ENCODE results near the gene SPI1.
A peak's percentile ranks its signal among the peaks of the same experiment; 100 is the strongest.

The SPI1 gene

GRCh38 chr11:47351156-47352126 is 26.9 kb downstream of the SPI1 start:
- 95% methylated on average over 29 of the region's 29 CpGs for WGBS (ENCODE audit: insufficient coverage)
- H3K36me3 ChIP-seq (ENCODE audit: control insufficient read depth in 4 of 4, insufficient read depth in 4 of 4, low read length in 3 of 4), result peaks cover 2 to 24% (median 14%) of the 10 kb centered on the region in 4 experiments
- CTCF ChIA-PET, result interaction anchor here (0.7 to 2.3 kb wide), 6 partner anchors 11 to 63 kb away, joined by 3 to 5 read pairs (median 4); no protein-coding TSS in a partner anchor
- H3K4me1 ChIP-seq (ENCODE audit: control extremely low read depth in 1 of 4, control insufficient read depth in 4 of 4, insufficient read depth in 4 of 4, low read length in 3 of 4), result no peaks in the 10 kb centered on the region
- H3K9me3 ChIP-seq (ENCODE audit: control extremely low read depth in 1 of 5, control insufficient read depth in 4 of 5, insufficient read depth in 2 of 5, low read depth in 1 of 5, low read length in 4 of 5), result no peaks in the 10 kb centered on the region
- DNase-seq, result no peak
- POLR2A ChIA-PET, result no interaction called here
- no peak overlapping the region for H3K4me3 ChIP-seq (ENCODE audit: control insufficient read depth in 1 of 7, extremely low read depth in 1 of 7, insufficient read depth in 4 of 7, low read depth in 2 of 7, low read length in 6 of 7)
- H3K27ac ChIP-seq (ENCODE audit: insufficient read depth in 1 of 2, low read depth in 1 of 2, low read length in 2 of 2, poor library complexity in 1 of 2, severe bottlenecking in 2 of 2), result no peak overlapping the region
- no peaks in the 10 kb centered on the region for H3K27me3 ChIP-seq (replicated peaks in 2 of 5; ENCODE audit: control insufficient read depth in 4 of 5, insufficient read depth in 5 of 5, low read length in 4 of 5)

- Histone ChIP-seq H3K27ac (ENCODE audit: insufficient read depth in 1 of 2, low read depth in 1 of 2, low read length in 2 of 2, poor library complexity in 1 of 2, severe bottlenecking in 2 of 2) (no peak overlapping the region), H3K4me3 (ENCODE audit: control insufficient read depth in 1 of 7, extremely low read depth in 1 of 7, insufficient read depth in 4 of 7, low read depth in 2 of 7, low read length in 6 of 7) (no peak overlapping the region), H3K4me1 (ENCODE audit: control extremely low read depth in 1 of 4, control insufficient read depth in 4 of 4, insufficient read depth in 4 of 4, low read length in 3 of 4) (no peaks in the 10 kb centered on the region), H3K9me3 (ENCODE audit: control extremely low read depth in 1 of 5, control insufficient read depth in 4 of 5, insufficient read depth in 2 of 5, low read depth in 1 of 5, low read length in 4 of 5) (no peaks in the 10 kb centered on the region), H3K36me3 (ENCODE audit: control insufficient read depth in 4 of 4, insufficient read depth in 4 of 4, low read length in 3 of 4) (peaks cover 0 to 13% (median 7%) of the 10 kb centered on the region in 4 experiments), H3K27me3 (replicated peaks in 2 of 5; ENCODE audit: control insufficient read depth in 4 of 5, insufficient read depth in 5 of 5, low read length in 4 of 5) (no peaks in the 10 kb centered on the region)
- no peak for DNase-seq
- ChIA-PET CTCF (interaction anchor here (0.7 to 2.3 kb wide), 7 partner anchors 12 to 163 kb away, joined by 3 to 5 read pairs (median 4); partner anchors contain the start of gene NR1H3), POLR2A (no interaction called here)
- 95% methylated on average over 9 of the region's 9 CpGs for WGBS (ENCODE audit: insufficient coverage)
Measured at GRCh38 chr11:47350315-47350714, 28.0 kb downstream of the SPI1 start.

GRCh38 chr11:47349521-47350095 is 28.7 kb downstream of the SPI1 start:
- CTCF ChIA-PET, result interaction anchor here (0.7 to 2.3 kb wide), 8 partner anchors 11 to 162 kb away, joined by 3 to 5 read pairs (median 4); partner anchors contain the start of gene NR1H3
- WGBS (ENCODE audit: insufficient coverage), result 96% methylated on average over 19 of the region's 23 CpGs
- no peak overlapping the region for H3K4me3 ChIP-seq (ENCODE audit: control insufficient read depth in 1 of 7, extremely low read depth in 1 of 7, insufficient read depth in 4 of 7, low read depth in 2 of 7, low read length in 6 of 7)

GRCh38 chr11:47348859-47349258 is 29.5 kb downstream of the SPI1 start:
- Histone ChIP-seq H3K4me3 (ENCODE audit: control insufficient read depth in 1 of 7, extremely low read depth in 1 of 7, insufficient read depth in 4 of 7, low read depth in 2 of 7, low read length in 6 of 7) (no peak overlapping the region), H3K27me3 (replicated peaks in 2 of 5; ENCODE audit: control insufficient read depth in 4 of 5, insufficient read depth in 5 of 5, low read length in 4 of 5) (no peaks in the 10 kb centered on the region), H3K36me3 (ENCODE audit: control insufficient read depth in 4 of 4, insufficient read depth in 4 of 4, low read length in 3 of 4) (peaks cover 0 to 2% (median under 1%) of the 10 kb centered on the region in 4 experiments), H3K27ac (ENCODE audit: insufficient read depth in 1 of 2, low read depth in 1 of 2, low read length in 2 of 2, poor library complexity in 1 of 2, severe bottlenecking in 2 of 2) (no peak overlapping the region), H3K9me3 (ENCODE audit: control extremely low read depth in 1 of 5, control insufficient read depth in 4 of 5, insufficient read depth in 2 of 5, low read depth in 1 of 5, low read length in 4 of 5) (no peaks in the 10 kb centered on the region), H3K4me1 (ENCODE audit: control extremely low read depth in 1 of 4, control insufficient read depth in 4 of 4, insufficient read depth in 4 of 4, low read length in 3 of 4) (no peaks in the 10 kb centered on the region)
- 68% methylated on average over 6 of the region's 8 CpGs for WGBS (ENCODE audit: insufficient coverage)
- peak; percentile 31 to 61 (median 59) for DNase-seq
- POLR2A ChIA-PET, result no interaction called here
- CTCF ChIA-PET, result interaction anchor here (0.8 to 2.3 kb wide), 5 partner anchors 12 to 115 kb away, joined by 3 to 5 read pairs (median 4); no protein-coding TSS in a partner anchor

More at GRCh38 chr11:47349521-47350095, 28.7 kb downstream of the SPI1 start:
- DNase-seq, result no peak
- H3K36me3 ChIP-seq (ENCODE audit: control insufficient read depth in 4 of 4, insufficient read depth in 4 of 4, low read length in 3 of 4), result peaks cover 0 to 9% (median 5%) of the 10 kb centered on the region in 4 experiments
- no peak overlapping the region for H3K27ac ChIP-seq (ENCODE audit: insufficient read depth in 1 of 2, low read depth in 1 of 2, low read length in 2 of 2, poor library complexity in 1 of 2, severe bottlenecking in 2 of 2)
- H3K9me3 ChIP-seq (ENCODE audit: control extremely low read depth in 1 of 5, control insufficient read depth in 4 of 5, insufficient read depth in 2 of 5, low read depth in 1 of 5, low read length in 4 of 5), result no peaks in the 10 kb centered on the region
- H3K27me3 ChIP-seq (replicated peaks in 2 of 5; ENCODE audit: control insufficient read depth in 4 of 5, insufficient read depth in 5 of 5, low read length in 4 of 5), result no peaks in the 10 kb centered on the region
- POLR2A ChIA-PET, result interaction anchor here (0.7 kb wide), 1 partner anchor 15 kb away, joined by 3 read pairs; no protein-coding TSS in a partner anchor
- H3K4me1 ChIP-seq (ENCODE audit: control extremely low read depth in 1 of 4, control insufficient read depth in 4 of 4, insufficient read depth in 4 of 4, low read length in 3 of 4), result no peaks in the 10 kb centered on the region

- POLR2A ChIA-PET, result no interaction called here
- H3K9me3 ChIP-seq (ENCODE audit: control extremely low read depth in 1 of 5, control insufficient read depth in 4 of 5, insufficient read depth in 2 of 5, low read depth in 1 of 5, low read length in 4 of 5), result no peaks in the 10 kb centered on the region
- WGBS (ENCODE audit: insufficient coverage), result 98% methylated on average over 21 of the region's 24 CpGs
- CTCF ChIA-PET, result interaction anchor here (0.6 to 1.2 kb wide), 3 partner anchors 13 to 128 kb away, joined by 3 to 5 read pairs (median 3); no protein-coding TSS in a partner anchor
- H3K27me3 ChIP-seq (replicated peaks in 2 of 5; ENCODE audit: control insufficient read depth in 4 of 5, insufficient read depth in 5 of 5, low read length in 4 of 5), result no peaks in the 10 kb centered on the region
- H3K4me3 ChIP-seq (ENCODE audit: control insufficient read depth in 1 of 7, extremely low read depth in 1 of 7, insufficient read depth in 4 of 7, low read depth in 2 of 7, low read length in 6 of 7), result no peak overlapping the region
- no peak overlapping the region for H3K27ac ChIP-seq (ENCODE audit: insufficient read depth in 1 of 2, low read depth in 1 of 2, low read length in 2 of 2, poor library complexity in 1 of 2, severe bottlenecking in 2 of 2)
- no peak for DNase-seq
- no peaks in the 10 kb centered on the region for H3K4me1 ChIP-seq (ENCODE audit: control extremely low read depth in 1 of 4, control insufficient read depth in 4 of 4, insufficient read depth in 4 of 4, low read length in 3 of 4)
- H3K36me3 ChIP-seq (ENCODE audit: control insufficient read depth in 4 of 4, insufficient read depth in 4 of 4, low read length in 3 of 4), result no peaks in the 10 kb centered on the region
Measured at GRCh38 chr11:47348131-47348802, 30.1 kb downstream of the SPI1 start.

- no peaks in the 10 kb centered on the region for H3K9me3 ChIP-seq (ENCODE audit: control extremely low read depth in 1 of 5, control insufficient read depth in 4 of 5, insufficient read depth in 2 of 5, low read depth in 1 of 5, low read length in 4 of 5)
- ChIA-PET POLR2A (no interaction called here), CTCF (interaction anchor here (0.6 to 2.6 kb wide), 4 partner anchors 27 to 253 kb away, joined by 3 to 9 read pairs (median 4); no protein-coding TSS in a partner anchor)
- DNase-seq, result no peak
- no peak overlapping the region for H3K27ac ChIP-seq (ENCODE audit: insufficient read depth in 1 of 2, low read depth in 1 of 2, low read length in 2 of 2, poor library complexity in 1 of 2, severe bottlenecking in 2 of 2)
- H3K36me3 ChIP-seq (ENCODE audit: control insufficient read depth in 4 of 4, insufficient read depth in 4 of 4, low read length in 3 of 4), result no peaks in the 10 kb centered on the region
- no peaks in the 10 kb centered on the region for H3K4me1 ChIP-seq (ENCODE audit: control extremely low read depth in 1 of 4, control insufficient read depth in 4 of 4, insufficient read depth in 4 of 4, low read length in 3 of 4)
- no peaks in the 10 kb centered on the region for H3K27me3 ChIP-seq (replicated peaks in 2 of 5; ENCODE audit: control insufficient read depth in 4 of 5, insufficient read depth in 5 of 5, low read length in 4 of 5)
- H3K4me3 ChIP-seq (ENCODE audit: control insufficient read depth in 1 of 7, extremely low read depth in 1 of 7, insufficient read depth in 4 of 7, low read depth in 2 of 7, low read length in 6 of 7), result no peak overlapping the region
- WGBS (ENCODE audit: insufficient coverage), result 100% methylated on average over 5 of the region's 5 CpGs
Measured at GRCh38 chr11:47347137-47347536, 31.2 kb downstream of the SPI1 start.

Measured in common myeloid progenitor, CD34-positive (primary cell).